NCI-H82 treated with DMSO at 0.1 percent for 48 hours (cell line): ENCODE measurements around the gene UBE2H.
A peak's percentile ranks its signal among the peaks of the same experiment; 100 is the strongest.
"Not testable (repeated sequence)": the region's sequence is repeated elsewhere in the genome, so short reads cannot be mapped to it uniquely, and the experiment has no call there.

ENCODE experiments used
- DNase-seq: peaks from one replicate; lab custom pipeline; 2025; ENCODE audit not compliant: unreplicated experiment; lab: John Stamatoyannopoulos, UW

UBE2H gene

DNA sequence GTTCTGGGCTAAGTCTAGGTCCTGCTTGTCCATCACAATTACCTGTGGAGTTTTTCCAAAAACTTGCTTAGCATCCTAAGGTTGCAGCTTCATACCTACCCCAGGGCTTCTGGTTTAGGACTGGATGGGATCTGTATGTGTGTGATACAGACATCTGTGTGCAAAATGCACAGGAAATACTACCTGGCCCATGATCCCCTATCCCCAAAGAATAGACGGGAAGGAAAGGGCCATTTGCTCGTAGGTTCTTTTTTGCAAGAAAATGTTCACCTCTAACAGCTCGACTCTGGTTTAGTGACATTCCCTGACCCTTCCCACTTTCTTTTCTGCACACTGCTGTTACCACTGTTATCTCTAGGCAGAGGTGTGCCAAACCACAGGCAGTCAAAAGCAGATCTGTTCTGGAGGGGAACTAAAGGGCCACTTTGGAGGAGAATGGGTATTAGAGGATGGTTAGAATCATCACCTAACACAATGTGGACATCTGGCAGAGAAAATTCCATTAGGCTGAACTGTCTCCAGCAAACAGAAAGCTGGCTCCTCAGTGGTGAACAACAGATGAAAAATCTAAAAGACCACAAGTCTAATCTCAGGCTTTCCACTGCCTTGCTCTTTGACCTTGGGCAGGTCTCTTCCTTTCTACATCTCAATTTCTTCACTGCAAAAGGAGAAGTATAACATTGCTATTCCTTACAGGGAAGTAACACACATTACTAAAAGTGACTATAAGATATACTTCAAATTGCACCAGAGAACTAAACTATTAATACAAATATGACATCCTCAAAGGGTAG, 107.4 kb downstream of the UBE2H start:
- no peak for DNase-seq

DNA sequence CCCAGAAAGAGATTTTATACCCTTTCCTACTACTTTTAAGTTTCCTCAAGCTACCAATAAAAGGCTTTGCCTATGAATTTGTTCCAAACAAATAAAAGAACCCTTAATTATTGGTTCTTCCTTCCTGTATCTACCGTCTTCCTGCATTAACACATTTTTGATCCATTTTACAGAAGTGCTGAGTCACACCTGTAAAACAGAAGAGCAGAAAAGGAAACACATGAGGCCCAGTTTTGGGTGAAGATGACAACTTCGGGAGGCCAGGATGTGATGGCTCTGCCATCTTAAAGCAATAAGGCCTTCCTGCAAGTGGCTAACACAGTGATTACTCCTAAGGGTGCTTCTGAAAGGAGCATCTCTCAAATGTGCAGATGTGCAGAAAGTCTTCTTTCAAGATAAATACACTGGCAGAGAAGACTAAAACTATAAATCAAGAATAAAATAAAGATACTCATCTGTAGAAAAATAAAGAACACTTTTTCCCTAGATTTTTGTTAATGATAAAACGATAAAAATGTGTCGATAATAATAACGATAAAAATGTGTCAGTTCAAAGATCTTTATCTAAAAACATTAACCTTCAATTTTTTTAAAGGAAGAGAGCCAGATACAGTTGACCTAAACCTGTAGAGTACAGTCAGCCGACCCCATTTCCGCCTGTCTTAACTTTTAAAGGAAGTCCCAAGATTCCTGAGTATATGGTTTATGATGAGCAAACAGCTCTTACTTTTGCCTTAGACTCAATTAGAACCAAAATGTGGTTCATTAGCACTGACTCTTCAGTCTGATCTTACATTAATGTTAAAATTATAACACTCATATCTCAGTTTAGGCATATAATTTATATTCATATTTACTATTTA, 108.6 kb downstream of the UBE2H start:
- DNase-seq: no peak

DNA sequence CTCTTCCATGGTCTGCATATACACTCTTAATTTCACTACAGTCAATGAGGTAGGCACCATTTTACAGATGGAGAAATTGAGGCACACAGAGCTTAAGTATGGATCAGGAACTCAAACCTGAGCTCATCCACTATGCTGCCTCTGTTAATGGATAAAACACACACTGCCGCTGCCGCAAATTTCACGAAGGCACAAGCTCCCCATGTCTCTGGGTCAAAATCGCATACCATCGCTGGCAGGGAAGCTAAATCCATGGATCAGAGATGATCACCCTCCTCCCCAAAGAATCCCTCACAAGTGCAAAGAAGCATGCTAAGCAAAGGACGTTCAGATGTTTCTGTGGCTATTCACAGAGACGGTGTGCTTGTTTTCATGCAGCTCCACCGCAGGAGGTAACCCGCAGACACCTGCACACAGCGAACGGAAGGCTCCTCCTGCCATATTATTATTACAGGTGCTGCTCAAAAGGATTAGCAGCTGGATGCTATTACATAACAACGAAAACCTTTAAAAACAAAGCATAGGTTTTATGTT, 109.3 kb downstream of the UBE2H start:
- no peak for DNase-seq

DNA sequence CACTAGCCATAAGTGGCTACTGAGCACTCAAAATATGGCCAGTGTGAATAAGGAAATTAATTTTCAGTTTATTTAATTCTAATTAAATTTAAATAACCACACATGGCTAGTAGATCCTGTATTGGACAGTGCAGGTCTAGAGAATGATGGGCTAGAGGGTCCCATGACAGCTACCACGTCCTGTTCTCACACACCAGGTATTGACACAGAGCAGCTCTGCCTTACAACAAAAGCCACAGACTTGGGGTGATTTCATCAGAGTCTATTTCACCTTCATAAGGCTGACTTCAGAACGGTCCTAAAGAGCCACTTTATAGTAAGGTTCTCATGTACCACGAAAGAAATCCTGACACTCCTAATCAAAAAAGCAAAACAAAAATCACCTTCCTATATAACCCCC, 111.3 kb downstream of the UBE2H start:
- no peak for DNase-seq

DNA sequence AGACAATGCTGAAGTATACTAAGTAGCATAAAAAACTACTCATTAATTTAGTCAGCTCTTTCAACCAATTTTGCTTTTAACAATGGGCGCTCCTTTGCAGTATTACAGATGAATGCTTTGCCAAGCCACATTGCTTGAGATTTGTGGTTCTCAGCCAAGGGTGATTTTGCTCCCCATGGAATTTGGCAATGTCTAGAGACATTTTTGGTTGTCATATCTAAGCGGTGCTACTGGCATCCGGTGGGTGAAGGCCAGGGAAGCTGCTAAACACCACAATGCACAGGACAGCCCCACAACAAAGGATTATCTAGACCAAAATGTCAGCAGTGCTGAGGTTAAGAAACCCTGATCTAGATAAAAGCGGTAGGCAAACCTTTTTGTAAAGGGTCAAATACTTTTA, 112.0 kb downstream of the UBE2H start:
- DNase-seq: no peak

DNA sequence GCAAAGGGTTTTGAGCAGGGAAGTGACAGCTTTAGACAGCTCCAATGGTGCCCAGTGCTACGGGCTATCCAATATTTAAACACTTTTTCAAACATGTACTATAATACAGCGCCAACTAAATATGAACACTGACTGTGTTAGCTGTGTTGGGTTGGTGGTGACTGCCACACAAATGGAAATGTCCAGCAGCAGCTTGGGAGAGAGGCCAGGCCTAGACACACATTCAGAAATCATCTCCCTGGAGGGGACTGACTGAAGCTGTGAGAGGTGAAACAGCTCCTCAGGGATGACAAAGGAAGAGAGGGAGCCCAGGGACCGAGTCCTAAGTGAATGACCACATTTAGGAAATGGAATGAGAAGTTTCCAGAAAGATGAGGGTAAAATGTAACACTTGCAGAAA, 115.8 kb downstream of the UBE2H start:
- no peak for DNase-seq

DNA sequence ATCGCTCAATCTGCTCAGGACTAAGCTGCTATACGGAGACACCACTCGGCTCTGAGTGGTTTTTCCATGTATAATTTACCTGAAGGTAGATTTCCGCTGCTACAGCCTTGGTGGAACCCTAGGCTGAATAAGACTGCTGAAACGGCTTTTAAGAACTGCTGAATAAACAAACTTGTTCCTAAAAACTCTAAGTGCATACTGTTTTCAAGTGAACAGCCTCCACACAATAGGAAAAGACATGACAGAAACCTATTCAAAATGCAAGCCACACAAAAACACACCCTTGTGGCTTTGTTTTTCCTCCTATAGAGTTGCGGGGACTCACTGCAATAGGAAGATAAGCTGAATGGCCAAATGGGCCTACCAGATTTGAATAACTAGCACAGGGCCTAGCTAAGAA, 117.2 kb downstream of the UBE2H start:
- DNase-seq: no peak

DNA sequence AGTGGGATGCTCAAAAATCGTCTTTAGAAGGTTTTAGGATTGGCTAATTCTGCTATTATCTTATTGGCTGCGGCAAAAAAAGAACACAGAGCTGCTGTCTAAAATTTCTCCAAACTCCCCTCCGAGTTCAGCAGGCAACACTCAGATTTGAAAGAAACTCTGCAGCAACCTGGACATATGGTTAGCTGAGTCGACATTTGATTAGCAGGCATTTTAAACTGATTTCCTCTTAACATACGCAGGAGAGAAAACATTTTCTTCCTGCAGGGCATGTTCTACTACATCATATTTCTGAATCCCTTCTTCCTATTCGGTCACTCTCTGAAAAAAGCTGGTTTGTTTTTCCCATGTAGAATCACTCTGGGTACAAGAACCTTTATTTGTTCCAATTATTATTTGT, 119.4 kb downstream of the UBE2H start:
- not testable (repeated sequence) for DNase-seq

DNA sequence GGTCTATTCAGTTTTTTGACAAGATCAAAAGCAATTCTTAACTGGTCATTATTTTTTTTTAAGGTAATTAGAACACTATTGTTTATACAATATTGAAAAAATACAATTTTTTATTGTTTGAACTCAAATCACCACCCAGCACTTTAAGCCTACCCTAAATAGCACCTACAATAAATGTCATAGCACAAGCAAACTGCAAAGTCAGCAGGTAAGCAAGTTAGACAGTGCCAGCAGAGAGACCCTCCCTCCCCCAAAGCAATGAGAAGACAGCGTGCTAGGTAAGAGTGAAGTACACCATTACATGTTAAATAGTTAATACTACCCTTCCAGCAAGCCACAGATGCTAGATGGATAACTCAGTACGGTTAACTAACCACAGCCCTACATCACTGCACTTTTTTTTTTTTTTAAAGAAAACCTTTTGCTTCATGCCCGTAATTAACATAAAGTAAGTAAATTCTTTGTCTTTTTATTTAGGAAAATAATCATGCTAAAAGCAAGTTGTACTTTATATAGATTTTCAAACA, 120.0 kb downstream of the UBE2H start:
- no peak for DNase-seq

DNA sequence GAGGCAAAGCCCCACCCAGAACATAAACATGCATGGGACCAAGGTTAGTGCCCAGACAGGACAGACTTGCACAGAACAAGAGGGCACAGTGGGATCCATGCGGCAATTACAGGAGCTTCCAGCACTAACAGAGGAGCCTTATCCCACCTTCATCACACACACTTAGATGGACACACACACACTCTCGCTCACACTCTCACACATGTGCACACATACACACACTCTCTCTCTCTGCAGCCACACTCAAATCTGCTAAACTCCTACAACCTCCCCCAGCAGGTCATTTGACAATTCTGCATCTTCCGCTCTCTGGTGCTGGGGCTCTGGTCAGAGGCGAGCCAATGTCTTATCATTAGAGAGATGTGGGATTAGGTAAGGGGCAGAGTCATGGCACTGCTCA, 120.5 kb downstream of the UBE2H start:
- no peak for DNase-seq

DNA sequence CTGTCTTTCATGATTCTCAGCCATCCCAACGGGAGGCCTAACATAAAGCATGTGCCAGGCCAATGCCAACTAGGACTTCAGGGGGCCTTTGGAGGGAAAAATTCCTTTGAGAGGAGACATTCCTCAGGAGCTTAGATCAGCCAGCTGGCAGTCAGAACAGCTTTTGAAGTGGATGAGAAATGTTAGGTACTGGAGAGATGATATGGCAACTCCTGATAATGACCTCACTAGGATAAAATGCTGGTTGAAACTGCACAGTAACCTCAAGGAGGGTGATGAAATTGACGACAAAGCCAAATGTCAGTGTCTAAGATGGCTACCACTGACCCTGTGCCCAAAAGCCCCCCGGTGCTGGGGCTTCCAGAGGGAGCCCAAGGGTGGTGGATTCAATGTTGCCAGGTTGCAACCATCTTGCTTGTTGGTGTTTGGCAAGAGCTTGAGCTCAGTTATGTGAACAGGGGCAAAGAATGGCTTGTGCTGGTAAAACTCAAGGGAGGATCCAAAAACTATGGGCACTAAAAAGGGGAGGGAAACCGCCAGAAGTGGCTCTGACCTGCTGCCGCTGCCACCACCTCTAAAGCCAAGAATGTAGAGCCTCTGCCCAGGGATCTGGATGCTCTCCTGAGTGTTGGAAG, 121.2 kb downstream of the UBE2H start:
- no peak for DNase-seq

DNA sequence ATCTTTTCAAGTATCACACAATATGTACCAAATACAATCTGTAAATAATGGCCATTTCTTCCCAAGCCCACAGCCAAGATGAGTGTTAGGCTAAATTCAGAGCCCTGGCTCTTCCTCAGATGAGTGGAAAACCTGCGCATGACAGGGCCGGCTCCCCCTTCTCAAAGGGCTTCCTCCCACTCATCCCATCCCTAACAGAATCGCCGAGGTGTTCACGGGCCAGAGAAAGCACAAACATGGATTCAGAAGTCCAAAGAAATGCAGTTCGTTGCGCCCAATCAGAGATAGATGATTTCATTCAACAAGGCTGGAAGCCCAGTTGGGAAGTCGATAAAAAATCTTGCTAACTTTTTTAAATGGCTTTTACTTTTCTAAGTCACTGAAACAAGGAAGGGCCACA, 121.8 kb downstream of the UBE2H start:
- DNase-seq: no peak

DNA sequence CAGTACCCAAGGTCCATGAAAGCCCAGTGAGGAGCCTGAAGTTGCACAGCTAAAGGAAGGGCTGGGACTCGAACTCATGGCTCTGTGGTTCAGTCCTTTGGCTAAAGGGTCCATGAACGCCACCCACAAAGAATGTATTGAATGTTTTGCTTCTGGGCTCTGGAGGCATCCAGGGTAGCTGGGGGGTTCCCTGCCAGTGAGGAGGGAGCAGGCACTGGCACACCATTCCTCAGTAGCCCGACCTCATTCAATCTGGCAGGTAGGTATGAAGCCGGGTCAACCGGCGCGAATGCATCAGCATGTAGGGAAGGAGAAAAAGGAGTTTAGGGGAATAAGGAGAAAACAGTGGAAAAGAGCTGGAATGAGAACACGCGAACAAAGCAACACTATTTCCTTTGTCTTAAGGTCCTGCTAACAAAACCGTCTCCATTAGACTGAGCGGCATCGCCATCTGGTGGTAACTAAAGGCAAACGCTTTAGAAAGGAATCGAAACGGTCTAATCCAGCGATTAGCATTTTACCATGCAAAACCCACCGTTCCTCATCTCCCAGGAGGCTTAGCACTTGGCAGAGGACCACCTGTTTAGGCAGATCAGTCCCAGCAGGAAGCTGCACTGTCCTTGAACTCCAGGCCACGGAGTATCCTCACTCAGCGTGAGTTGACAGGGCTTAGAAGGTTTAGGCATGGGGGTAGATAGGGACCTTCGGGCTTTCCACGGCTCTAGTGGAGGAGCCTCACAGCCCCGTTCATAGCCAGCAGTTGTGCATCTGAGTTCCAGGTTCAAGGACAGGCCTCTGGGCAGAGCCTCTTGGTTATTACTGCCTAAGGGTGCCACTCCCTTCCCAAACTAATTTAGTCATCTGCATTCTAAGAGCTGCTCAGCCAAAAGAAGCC, 122.8 kb downstream of the UBE2H start:
- DNase-seq: peak; percentile 98

DNA sequence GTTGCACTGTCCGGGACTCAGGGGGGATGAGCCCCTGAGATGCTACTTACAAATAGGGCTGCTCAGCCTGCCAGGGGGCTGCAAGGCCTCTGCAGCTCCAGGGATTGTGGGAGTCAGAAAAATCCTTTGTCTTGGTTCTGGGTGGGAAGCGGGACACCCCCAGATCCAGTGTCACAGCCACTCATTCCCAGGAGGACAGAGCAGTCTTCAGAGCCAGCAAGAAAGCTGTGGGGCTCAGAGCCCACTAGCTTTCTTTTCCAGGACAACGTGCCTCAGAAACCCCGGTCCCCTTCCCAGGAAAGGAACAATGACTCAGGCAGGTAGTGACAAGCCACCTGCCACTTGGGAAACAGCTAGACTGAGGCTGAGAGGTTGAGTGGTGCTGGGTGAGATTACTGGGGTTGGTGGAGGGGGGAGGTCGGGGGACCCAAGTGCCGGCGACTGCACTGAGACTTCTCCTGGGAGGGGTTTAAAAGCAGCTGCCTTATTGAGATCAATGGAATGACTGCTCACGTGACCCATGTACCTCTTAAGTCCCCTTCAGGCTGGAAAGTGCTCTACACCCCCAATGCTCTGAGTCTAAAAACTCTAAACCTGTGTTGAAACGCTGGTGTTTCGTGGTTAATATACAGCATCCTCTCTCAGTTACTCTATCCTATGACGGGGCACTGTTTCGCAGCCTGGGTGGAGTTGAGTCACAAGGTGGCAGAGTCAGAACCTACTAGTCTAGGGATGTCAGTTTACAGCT, 123.6 kb downstream of the UBE2H start:
- DNase-seq: peak; percentile 33

DNA sequence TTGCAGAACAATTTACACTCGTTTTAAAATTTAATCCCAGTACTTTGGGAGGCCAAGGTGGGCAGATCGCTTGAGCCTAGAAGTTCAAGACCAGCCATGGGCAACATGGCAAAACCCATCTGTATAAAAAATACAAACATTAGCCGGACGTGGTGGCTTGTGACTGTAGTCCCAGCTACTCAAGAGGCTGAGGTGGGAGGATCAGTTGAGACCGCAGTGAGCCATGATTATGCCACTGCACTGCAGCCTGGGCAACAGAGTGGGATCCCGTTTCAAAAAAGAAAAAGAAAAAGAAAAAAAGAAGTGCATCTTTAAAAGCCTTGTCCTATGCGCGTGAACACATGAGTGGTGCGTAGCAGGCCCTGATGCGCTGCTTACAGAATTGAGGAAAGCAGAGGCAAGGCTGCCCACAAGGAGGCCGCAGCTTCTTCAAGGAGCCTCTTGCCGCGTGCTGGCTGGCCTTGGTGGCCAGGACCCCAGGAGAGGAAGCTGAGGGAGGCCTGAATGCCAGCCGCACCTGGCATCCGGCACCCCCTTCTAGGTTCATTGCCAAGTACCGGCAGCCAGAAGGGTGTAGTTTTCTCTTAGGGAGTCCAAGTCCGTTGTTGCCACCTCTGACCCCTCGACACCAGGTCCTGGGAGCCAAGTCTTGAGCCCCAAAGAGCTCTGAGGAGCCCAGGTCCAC, 124.5 kb downstream of the UBE2H start:
- no peak for DNase-seq

DNA sequence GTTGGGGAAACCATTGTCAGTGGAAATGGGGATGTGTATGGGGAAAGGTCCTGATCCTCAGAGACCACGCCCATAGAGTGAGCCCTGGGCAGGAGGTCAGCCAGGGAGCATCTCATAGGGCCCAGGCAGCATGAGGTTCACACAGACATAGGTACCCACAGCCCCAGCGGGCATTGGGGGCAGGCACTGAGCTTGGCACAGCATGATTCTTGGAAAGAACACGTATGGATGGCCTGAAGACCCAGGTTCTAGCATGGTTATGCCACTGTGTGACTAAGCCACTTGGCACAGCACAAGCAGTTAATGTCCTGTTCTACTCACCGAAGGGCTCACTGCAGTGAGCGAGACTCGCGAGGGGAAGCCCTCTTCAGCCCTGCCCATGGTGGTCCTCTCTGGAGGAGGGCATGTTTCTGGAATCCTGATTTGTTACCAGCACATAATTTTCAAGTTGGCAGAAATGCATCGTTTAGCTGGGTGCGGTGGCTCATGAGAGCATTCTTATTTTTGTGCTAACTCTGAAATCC, 125.2 kb downstream of the UBE2H start:
- no peak for DNase-seq

DNA sequence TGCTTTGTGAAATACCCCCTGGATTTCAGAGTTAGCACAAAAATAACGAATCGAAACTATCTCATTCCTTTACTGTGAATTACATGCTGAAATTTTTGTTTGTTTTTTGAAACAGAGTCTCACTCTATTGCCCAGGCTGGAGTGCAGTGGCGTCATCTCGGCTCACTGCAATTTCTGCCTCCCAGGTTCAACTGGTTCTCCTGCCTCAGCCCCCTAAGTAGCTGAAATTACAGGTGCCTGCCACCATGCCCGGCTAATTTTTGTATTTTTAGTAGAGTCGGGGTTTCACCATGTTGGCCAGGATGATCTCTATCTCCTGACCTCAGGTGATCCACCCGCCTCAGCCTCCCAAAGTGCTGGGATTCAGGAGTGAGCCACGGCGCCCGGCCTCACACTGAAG, 125.9 kb downstream of the UBE2H start:
- DNase-seq: not testable (repeated sequence)

DNA sequence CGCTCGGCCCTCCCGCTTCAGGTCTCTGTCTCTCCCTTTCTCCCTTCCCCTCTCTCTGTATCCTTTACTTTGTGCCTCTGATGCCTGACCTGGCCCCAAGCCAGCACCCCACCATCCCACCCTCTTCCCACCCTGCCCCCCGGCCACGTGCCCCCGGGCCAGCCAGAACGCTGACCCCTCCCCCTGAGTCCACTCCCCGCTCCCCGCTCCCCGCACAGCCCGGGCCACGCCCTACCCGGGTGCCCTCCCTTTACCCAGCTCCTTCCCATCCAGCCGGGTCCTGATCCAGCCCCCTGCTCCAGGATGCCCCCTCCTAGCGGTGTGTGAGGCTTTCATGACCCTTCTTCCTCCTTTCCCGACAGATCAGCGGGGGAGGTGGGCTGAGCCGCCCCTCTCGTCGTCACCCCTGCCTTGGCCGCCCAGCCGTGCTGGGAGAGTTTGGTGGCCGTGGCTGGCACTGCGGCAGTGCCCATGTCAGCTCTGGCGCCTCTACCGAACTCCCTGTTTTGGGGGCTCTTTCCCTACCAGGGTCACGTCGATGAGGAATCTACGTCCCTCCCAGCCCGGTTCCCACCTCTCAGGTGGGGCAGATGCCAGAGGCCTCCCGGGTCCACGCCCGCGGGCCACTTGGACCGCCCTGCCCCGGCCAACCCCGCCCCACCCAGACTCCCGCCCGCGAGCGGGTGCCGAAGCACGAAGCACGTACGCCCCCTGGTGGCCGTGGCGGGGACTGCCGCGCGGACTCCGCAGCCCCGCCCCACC, 127.4 kb downstream of the UBE2H start:
- peak; percentile 80 for DNase-seq
